Stimulated activated CD8-positive, alpha-beta memory T cell treated with anti-CD3 and anti-CD28 coated beads, Interleukin-7, amount 100 ng/mL, for 48 hours (primary cell): ENCODE data around the gene MRPS27.

Source experiments
- DNase-seq, 2 donors: peaks; one replicate each; pipeline ENCODE4 v3.0.0-alpha.2; 2020; ENCODE audit warnings: low read depth in 1 of 2; ENCODE audit errors: extremely low read depth in 1 of 2

The MRPS27 gene

DNA sequence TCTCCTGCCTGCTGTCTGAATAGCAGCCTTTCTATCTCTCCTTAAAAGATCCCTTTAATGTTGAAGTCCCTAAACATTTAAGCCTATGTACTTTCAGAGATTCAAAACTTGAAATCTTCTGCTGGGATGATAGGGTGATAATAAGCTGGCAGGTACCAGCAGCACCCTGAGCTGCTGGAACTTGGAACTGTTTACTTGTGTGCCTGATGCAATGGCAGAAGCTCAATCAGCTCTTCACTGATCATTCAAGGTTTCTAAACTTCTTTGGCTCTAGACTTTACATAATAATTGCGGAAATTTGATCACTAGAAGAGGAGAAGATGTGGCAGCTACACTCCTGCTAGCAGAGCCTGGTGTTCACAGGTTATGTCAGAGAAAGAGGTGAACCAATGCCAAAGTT, 27.6 kb downstream of the MRPS27 start:
- no peak for DNase-seq

DNA sequence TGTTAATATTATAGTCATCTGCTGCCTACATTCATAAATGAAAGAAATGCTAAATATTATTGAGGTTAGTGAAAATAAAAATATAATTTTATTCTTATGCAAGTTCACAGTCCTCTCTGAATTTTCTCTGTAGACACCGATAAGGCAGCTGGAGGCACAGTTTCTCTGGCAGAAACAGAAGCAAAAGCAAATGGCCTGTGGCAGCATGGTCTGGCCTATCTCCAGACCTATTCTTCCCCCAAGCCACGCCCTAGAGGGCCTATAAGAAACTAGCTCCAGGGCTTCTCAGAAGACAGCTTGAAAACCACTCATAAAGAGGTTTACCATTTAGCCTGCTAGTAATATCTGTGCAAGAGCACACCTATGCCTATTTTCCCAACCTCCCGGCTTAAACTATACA, 28.4 kb downstream of the MRPS27 start:
- no peak for DNase-seq

DNA sequence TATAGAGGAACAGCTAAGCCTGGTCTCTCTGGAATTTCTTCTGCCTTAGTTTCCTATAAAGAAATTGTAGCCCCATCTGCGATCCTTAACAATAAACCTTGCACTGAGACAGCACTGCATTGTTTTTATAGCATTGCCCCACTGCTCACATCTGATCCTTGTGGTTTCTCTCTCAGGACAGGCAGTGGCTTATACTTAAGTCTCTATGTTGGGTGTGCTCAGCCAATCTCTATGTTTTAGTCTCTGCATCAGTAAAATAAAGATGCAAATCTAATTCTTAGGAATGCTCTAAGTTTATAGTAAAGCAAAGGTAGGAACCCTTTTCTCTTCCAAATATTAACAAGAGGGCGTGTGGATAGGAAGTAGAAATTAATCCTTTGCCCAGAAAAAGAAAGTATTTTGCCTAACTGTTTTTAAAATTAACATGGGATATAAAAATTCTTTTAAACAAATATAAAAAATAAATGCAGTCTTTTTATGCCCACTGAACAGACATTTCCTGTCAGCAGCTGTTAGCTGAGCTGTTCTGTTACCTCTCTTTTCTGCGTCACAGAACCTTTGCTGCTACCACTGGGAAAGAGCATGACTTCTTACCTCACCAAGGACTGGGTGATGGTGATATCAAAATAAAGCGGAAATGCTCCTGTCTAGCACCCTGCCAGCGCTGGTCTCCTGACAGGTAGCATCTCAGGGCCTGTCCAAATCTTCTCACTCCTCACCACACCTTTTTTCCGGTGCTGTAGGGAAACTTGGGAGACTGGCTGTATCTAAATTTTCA, 29.5 kb downstream of the MRPS27 start:
- DNase-seq, result no peak

DNA sequence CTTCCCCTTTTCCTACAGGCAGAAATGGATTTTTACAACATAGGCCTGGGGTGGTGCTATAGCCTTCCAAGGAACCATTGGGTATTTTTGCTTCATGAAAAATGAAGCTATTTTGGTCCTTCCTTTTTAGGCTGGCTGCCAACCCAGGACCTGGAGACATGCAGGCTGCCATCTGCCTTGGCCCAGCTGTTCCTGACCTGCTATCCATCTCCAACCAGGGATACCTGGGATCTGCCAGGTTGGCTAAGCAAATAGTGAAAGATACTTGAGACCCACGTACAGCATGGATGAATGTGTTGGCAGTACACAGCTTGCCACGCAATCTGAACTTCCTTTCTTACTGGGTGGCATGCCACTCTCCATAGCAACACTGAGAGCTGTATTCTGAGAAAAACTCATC, 31.1 kb downstream of the MRPS27 start:
- no peak for DNase-seq

DNA sequence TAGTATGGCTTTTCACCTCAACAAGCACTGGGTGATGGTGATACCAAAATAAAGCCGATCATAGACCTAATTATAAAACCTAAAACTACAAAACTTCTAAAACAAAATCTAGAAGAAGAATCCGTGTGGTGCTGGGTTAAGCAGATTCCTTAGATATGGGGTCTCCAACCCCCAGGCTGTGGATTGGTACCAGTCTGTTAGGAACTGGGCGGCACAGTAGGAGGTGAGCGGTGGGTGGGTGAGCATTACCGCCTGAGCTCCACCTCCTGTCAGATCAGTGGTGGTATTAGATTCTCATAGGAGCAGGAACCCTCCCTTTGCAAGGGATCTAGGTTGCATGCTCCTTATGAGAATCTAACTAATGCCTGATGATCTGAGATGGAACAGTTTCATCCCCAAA, 33.2 kb downstream of the MRPS27 start:
- no peak for DNase-seq

DNA sequence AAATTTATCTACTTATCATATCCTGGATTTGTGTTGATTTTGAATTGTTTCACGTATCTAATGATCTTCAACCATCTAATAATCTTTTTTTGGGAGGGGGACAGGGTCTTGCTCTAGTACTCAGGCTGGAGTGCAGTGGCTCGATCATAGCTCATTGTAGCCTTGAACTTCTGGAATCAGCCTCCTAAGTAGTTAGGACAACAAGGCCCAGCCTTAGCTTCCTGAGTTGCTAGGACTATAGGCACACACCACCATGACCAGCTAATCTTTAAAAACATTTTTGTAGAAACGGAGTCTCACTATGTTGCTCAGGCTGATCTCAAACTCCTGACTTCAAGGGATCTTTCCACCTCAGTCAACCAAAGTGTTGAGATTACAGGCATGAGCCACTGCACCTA, 34.6 kb downstream of the MRPS27 start:
- DNase-seq, result no peak

DNA sequence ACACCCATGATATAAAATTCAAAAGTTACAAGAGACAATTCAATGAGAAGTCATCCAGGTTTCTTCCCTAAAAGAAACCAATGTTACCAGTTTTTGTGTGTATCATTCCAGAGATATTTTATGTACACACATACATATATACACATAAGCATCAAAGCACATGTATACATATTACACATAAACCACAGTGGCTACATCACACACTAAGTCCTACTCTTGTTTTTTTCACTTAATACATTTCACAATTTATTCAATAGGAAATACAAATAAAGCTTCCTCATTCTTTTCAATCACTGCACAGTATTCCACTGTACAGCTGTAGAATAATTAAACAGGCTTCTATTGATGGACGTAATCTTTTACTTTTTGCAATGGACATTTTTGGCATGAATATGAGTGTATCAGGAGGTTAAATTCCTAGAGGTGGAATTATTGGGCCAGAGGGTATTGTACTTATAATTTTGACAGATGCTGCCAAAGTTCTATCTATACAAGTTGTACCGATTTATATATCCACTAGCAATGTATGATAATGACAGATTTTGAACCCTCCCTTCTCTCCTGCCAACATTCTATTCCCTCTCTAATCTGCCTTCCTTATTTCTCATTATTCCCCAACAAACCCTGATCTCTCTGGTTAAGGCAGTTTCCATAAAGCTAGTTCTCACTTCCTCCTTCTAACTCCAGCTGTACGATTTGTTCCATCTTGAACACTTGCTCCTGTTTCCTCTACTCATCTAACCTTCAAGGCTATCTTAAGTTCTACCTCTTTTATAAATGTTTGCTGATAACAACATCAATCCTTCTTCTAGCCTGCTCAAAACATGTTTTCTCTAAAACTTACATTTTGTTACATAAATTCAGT, 35.2 kb downstream of the MRPS27 start:
- no peak for DNase-seq

DNA sequence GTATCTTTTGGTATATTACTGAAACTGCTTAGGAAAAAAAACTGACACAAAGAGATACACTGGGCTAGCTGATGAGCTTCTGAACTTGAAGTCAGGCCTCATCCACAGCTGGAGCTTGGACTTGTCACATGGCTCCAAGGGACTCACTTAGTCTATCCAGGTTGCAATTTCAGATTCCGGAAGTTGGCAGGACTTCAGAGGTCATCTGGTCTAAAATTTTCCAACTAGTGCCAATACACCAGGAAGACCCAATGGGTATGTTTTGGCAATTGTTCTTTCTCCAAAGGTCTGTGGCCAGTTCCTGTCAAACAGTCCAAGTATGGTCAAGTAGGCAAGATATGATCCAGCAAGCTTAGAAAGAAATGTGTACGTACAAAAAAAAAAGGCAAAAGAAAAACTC, 36.7 kb downstream of the MRPS27 start:
- DNase-seq, result no peak

DNA sequence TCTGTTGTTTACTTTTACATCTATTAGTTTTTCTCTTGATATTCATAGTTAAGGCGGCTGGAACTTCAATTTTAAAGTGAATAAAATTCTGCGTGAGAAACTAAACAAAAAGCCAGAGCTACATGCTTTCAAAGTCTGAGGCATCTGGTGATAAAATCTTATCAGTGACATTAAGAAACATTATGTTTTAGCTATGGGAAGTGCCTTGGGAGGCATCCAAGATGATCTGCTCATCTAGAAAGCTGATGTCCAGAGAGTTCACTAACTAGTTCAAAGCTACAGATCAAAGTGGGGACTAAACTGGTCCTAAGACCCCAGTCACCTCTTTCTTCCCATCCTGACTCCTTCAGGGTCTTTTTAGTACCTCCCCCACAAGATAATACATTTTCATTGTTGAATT, 37.2 kb downstream of the MRPS27 start:
- no peak for DNase-seq

DNA sequence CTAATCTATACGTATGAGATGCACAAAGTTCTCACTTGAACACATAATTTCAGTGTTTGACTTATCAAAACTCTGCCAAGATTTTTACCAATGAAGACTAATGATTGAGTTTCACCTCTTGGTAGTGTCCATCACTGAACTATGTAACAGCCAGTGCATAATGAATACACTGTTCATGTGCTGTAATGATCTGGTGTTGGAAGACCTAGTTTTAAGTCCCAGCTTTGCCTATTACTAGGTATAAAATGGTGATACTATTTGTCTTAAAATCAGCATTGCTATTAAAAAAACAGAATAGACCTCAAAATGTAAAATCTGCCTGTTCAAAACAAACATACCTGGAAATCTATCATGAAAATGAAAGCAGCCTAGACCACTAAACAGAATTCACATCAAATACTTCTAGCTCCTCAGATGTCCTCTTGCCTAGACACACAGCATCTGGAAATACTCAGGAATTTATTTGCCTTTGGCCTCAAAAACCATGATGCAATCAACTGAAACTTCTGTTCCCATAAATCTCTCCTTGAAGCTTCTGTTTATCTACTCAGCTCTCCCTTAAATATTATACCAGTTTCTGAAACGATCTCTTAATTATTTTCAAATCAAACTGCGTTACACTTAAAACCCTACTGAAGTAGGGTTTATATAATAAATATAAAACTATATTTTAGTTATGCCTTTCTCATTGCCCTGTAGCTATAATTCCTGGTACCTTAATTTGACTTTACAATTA, 38.1 kb downstream of the MRPS27 start:
- no peak for DNase-seq

DNA sequence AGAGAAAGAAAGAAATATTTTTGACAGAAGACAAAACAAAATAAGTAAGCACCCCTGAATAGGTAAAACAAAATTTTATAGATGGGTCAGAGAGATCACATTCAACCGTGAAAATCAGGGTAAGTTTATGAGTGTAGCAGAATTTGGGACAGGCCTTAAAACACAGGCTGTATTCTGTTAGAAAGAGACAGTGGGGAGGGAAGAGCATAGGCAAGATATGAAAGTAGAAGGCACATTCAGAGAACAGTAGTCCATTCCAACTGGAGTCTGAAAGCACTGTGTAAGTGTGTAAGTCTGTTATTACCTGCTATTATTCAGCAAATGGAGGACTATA, 38.6 kb downstream of the MRPS27 start:
- no peak for DNase-seq

DNA sequence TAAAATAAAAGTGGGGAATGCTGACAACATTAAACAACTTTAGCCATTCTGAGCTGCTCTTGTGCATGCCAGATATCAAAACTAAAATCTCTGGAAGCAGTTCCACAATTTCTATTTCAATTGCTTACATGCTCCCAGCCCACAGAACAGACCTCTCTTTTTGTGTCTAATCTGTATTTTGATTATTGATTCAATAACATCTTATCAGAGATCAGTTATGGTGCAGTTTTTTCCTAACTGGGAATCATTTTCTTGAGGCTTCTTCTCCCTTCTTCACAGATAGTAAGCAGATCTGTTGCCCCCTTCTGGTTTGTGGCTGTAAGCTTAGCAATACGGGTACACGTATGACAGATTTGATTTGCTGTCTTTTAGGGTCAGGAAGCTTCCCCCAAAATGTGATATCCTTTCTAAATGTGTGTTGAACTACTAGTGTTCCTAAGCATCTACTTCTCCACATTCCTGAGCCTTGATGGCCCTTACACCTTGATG, 39.4 kb downstream of the MRPS27 start:
- DNase-seq, result no peak

DNA sequence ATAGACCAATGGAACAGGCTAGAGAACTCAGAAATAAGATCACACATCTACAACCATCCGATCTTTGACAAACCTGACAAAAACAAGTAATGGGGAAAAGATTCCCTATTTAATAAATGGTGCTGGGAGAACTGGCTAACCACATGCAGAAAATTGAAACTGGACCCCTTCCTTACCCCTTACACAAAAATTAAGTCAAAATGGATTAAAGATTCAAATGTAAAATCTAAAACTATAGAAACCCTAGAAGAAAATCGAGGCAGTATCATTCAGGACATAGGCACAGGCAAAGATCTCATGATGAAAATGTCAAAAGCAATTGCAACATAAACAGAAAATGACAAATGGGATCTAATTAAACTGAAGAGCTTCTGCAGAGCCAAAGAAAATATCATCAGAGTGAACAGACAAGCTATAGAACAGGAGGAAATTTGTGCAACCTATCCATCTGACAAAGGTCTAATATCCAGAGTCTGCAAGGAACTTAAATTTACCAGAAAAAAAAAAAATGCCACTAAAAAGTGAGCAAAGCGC, 43.8 kb downstream of the MRPS27 start:
- no peak for DNase-seq

DNA sequence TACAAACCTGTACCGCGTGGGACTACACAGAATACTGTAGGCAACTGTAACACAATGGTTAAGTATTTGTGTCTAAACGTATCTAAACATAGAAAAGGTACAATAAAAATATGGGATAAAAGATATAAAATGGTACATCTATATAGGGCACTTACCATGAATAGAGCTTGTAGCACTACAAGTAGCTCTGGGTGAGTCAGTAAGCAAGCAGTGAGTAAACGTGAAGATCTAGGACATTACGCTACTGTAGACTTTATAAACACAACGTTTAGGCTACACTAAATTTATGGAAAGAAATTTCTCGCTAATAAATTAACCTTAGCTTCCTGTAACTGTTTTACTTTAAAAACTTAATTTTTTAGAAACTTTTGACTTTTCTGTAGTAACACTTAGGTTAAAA, 46.5 kb downstream of the MRPS27 start:
- DNase-seq, result no peak

DNA sequence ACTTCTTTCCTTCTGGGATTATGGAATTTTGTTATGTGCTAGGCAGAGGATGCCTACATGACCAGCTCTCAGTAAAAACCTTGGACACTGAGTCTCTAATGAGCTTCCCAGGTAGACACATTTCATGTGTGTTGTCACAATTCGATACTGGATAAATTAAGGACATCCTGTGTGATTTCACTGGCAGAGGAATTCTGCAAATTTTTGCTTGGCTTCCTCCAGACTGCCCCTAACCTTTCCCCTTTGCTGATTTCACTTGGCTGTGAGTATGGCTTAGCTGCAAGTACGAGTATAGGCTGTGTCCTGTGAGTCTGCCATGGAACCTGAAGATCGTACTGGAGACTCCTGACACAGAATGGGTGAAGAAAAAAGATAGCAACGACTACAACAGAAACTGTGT, 47.6 kb downstream of the MRPS27 start:
- no peak for DNase-seq

DNA sequence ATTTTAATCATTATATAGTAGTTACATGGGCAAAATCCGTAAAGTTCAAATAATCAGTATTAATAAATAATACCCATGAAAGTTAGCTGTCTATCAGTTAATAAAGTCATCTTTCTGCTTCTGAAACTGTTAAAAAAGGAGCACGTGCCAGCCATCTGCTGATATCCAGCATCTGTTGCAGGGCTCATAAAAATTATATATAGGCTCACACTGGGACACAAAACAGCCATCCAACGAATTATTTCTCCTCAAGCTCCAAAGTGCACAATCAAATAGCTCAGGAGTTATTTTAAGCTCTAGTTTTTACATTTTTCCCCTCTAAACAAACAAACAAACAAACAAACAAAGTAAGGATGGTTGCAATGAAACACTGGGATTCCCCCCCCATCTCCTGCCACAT, 48.3 kb downstream of the MRPS27 start:
- no peak for DNase-seq

DNA sequence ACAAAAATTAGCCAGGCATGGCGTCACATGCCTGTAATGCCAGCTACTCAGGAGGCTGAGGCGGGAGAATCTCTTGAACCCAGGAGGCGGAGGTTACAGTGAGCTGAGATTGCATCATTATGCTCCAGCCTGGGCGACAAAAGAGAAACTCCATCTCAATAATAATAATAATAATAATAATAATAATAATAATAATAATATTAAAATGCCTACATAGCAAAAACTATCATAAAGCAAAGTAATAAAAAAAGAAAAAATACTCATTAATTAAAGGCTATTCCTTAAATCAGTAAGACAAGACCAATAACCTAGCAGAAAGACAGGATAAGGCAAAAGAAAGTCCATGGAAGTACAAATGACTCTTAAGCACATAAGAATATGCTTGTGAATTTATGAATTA, 50.0 kb downstream of the MRPS27 start:
- DNase-seq, result no peak

DNA sequence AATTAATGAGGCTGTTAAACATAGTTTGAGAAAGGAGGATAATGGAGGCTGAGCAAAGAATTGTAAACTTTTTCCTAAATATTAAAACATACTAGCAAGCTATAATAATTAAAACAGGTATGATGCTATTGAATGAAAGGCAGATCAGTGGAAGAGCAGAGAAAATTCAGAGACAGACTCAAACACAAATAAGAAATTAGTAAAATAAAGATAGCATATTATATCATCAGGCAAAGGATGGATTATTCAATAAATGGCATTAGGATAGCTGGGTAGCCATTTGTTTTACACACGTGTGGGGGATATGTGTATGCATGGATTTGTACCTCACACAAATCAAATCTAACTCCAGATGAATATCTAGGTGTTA, 50.6 kb downstream of the MRPS27 start:
- DNase-seq, result no peak

DNA sequence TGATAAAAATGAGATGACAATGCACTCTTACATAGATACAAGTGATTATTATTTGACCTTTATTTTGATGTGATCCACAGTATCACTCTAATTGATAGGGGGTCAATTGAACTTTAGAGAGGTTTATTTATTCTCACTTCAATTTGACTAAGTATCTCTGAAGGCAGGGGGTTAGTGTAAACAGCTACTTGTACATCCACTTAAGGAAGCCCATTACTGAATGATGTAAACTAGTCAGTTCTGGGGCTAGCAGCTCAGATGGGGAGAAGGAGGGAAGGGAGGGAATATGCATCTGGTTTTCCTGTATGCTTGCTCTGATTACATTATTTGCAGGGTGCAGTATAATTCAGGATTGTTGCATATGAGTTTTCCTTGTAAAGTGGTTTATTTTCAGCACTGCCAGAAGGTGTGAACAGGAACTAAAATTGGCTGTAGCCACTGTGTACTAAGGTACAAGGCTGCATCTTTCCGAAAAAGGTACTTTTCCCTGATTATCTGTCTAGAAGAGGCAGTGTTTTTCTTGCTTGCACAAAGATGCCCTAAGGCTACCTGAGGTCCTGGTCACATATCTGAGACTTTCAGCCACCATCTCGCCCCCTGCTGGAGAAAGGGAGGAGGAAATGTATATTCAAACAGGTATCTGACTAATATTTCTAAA, 51.2 kb downstream of the MRPS27 start:
- DNase-seq, result peak in 1 of 2 donors; percentile 11

DNA sequence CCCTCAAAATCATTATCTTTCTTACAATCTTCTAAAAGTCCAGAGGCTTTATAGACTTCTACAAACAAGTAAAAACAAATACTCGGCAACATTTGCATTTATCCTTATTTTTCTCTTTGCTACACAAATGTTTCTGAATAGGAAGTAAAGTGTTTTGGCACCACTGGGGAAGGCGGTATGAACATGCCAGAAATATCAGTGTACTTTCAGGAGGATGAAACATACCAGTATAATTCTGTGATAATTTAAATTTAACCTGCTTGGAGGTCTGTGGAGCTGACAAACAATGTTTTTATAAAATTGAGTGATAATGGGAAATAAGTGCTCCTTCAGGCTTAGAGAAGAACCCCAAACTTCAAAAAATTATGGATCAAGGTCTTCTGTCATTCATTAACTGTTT, 51.8 kb downstream of the MRPS27 start:
- DNase-seq, result no peak

DNA sequence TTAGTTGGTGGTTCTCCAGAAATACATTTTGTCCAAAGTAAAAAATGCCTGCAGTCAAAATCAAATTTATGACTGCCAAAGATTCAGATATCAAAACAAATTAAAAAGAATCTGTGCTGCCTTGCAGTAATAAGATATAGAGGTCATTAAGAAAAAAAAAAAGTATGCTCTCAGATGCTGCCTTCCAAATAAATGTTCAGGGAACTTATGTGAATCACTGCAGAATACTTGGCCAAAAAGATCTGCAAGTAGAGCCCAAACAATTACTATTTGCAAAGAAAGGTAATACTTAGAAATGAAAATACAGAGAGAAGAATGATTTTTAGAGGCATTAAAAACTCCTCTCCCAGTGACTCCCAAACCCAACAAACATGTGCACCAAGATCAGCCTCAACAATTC, 52.4 kb downstream of the MRPS27 start:
- no peak for DNase-seq
